ENCODE data around the gene JARID2.
"Not testable (repeated sequence)": the region's sequence is repeated elsewhere in the genome, so short reads cannot be mapped to it uniquely, and the experiment has no call there.

The JARID2 gene

GRCh38 chr6:15316754-15317153, 70.9 kb downstream of the JARID2 start:
- DNase-seq, result no peak

GRCh38 chr6:15317251-15317650, 71.4 kb downstream of the JARID2 start:
- no peak for DNase-seq

- DNase-seq, result no peak
Observed at GRCh38 chr6:15317934-15318902, 72.3 kb downstream of the JARID2 start.

- DNase-seq, result no peak
Observed at GRCh38 chr6:15319677-15320076, 73.8 kb downstream of the JARID2 start.

- DNase-seq, result no peak
Observed at GRCh38 chr6:15320693-15321092, 74.8 kb downstream of the JARID2 start.

GRCh38 chr6:15322184-15322583, 76.3 kb downstream of the JARID2 start:
- no peak for DNase-seq

GRCh38 chr6:15322781-15323536, 77.1 kb downstream of the JARID2 start:
- DNase-seq, result no peak

- DNase-seq, result not testable (repeated sequence)
Observed at GRCh38 chr6:15323611-15324010, 77.7 kb downstream of the JARID2 start.

GRCh38 chr6:15324427-15324985, 78.6 kb downstream of the JARID2 start:
- DNase-seq, result no peak

GRCh38 chr6:15325540-15325955, 79.7 kb downstream of the JARID2 start:
- DNase-seq, result no peak

GRCh38 chr6:15326067-15326614, 80.3 kb downstream of the JARID2 start:
- DNase-seq, result no peak

GRCh38 chr6:15327271-15327670, 81.4 kb downstream of the JARID2 start:
- DNase-seq, result peak in 5 of 6 experiments; percentile 14 to 39 (median 26)

- no peak for DNase-seq
Observed at GRCh38 chr6:15329197-15329671, 83.4 kb downstream of the JARID2 start.

- DNase-seq, result no peak
Observed at GRCh38 chr6:15330174-15330944, 84.5 kb downstream of the JARID2 start.

GRCh38 chr6:15331143-15331542, 85.3 kb downstream of the JARID2 start:
- DNase-seq, result no peak

- no peak for DNase-seq
Observed at GRCh38 chr6:15331629-15332251, 85.9 kb downstream of the JARID2 start.

GRCh38 chr6:15332446-15332845, 86.6 kb downstream of the JARID2 start:
- DNase-seq, result no peak

GRCh38 chr6:15335385-15335784, 89.5 kb downstream of the JARID2 start:
- DNase-seq, result no peak

- DNase-seq, result no peak
Observed at GRCh38 chr6:15335916-15336315, 90.0 kb downstream of the JARID2 start.

GRCh38 chr6:15336900-15337560, 91.2 kb downstream of the JARID2 start:
- DNase-seq, result peak in 1 of 6 experiments; percentile 22

- DNase-seq, result no peak
Observed at GRCh38 chr6:15337582-15337981, 91.7 kb downstream of the JARID2 start.
